ENCODE measurements around the gene DNAAF1.
"Not testable (repeated sequence)": the region's sequence is repeated elsewhere in the genome, so short reads cannot be mapped to it uniquely, and the experiment has no call there.

Gene DNAAF1

DNA sequence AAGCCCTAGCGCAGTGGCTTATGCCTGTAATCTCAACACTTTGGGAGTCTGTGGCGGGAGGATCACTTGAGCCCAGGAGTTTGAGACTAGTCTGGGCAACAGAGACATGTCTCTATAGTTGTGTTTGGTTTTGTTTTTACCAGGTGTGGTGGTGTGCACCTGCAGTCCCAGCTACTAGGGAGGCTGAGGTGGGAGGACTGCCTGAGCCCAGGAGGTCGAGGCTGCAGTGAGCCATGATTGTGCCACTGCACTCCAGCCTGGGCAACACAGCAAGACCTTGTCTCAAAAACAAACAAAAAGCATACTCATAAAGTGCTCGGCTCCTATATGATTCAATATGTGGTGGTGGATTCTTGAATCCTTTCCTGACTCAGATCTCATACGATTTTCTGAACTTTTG lies 26.8 kb upstream of the DNAAF1 start:
- H3K79me2 ChIP-seq (ENCODE audit: control insufficient read depth, insufficient read depth, low read length, poor library complexity), result peaks cover 10% of the 10 kb centered on the region
- H4K12ac ChIP-seq (ENCODE audit: low read depth, low read length); H3K23ac ChIP-seq (ENCODE audit: low read length); H3K18ac ChIP-seq (ENCODE audit: low read length); H3K9me3 ChIP-seq (ENCODE audit: insufficient read depth, low read depth, low read length); H2AK5ac ChIP-seq (ENCODE audit: low read length); H2AFZ ChIP-seq (ENCODE audit: insufficient read depth, low read length, poor library complexity); H3K4me2 ChIP-seq (ENCODE audit: low read length); H2BK120ac ChIP-seq (ENCODE audit: insufficient read depth, low read length, poor library complexity); H3K36me3 ChIP-seq (ENCODE audit: control insufficient read depth in 1 of 2, insufficient read depth in 2 of 2, low read length in 2 of 2); H3K4ac ChIP-seq (ENCODE audit: low read depth, low read length); H3K4me1 ChIP-seq (ENCODE audit: control insufficient read depth in 1 of 2, insufficient read depth in 2 of 2, low read length in 2 of 2); H4K91ac ChIP-seq (ENCODE audit: low read depth, low read length); H2BK12ac ChIP-seq (ENCODE audit: low read length); DNase-seq; H3K9ac ChIP-seq (ENCODE audit: low read length); H3K14ac ChIP-seq (ENCODE audit: low read length); H4K8ac ChIP-seq (ENCODE audit: low read depth, low read length); H3K4me3 ChIP-seq (ENCODE audit: low read depth, low read length); H3K27me3 ChIP-seq (ENCODE audit: insufficient read depth, low read length); H2BK5ac ChIP-seq (ENCODE audit: low read depth, low read length, poor library complexity); H3K27ac ChIP-seq (ENCODE audit: low read depth, low read length): not testable (repeated sequence)
- peaks cover 11% of the 10 kb centered on the region for H3K79me1 ChIP-seq (ENCODE audit: low read length)
- no CpG with 5 or more reads among the region's 5 CpGs for WGBS (ENCODE audit: extremely low coverage, insufficient coverage, insufficient read length)

DNA sequence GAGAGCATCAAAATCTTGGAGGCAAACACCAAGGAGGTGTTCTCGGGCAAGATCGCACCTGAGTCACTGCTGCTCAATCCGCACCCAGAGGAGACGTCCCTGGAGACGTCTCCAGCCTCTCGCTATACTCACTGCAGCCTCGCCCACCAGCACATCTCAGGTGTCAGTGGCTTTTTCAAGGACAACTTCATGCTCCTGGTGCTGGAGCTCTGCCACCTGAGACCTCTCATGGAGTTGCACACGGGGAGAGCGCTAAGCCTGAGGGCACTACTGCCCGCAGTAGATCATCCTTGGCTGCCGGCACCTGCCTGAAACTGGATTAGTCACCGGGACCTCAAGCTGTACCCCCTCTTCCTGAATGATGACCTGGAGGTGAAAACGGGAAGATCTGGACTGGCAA lies 25.7 kb upstream of the DNAAF1 start:
- no peak overlapping the region for H3K4ac ChIP-seq (ENCODE audit: low read depth, low read length)
- H2BK120ac ChIP-seq (ENCODE audit: insufficient read depth, low read length, poor library complexity), result no peak overlapping the region
- H2AFZ ChIP-seq (ENCODE audit: insufficient read depth, low read length, poor library complexity), result no peak overlapping the region
- no CpG with 5 or more reads among the region's 13 CpGs for WGBS (ENCODE audit: extremely low coverage, insufficient coverage, insufficient read length)
- no peak overlapping the region for H3K14ac ChIP-seq (ENCODE audit: low read length)
- DNase-seq, result peak in 1 of 2 donors; percentile 7
- no peak overlapping the region for H3K23ac ChIP-seq (ENCODE audit: low read length)
- no peak overlapping the region for H2BK12ac ChIP-seq (ENCODE audit: low read length)
- no peak overlapping the region for H3K4me3 ChIP-seq (ENCODE audit: low read depth, low read length)
- no peak overlapping the region for H3K27ac ChIP-seq (ENCODE audit: low read depth, low read length)
- no peak overlapping the region for H4K91ac ChIP-seq (ENCODE audit: low read depth, low read length)
- H3K18ac ChIP-seq (ENCODE audit: low read length), result no peak overlapping the region
- peaks cover 10% of the 10 kb centered on the region for H3K79me2 ChIP-seq (ENCODE audit: control insufficient read depth, insufficient read depth, low read length, poor library complexity)
- H3K36me3 ChIP-seq (ENCODE audit: control insufficient read depth in 1 of 2, insufficient read depth in 2 of 2, low read length in 2 of 2), result peaks cover 0 to 8% of the 10 kb centered on the region in 2 experiments
- no peak overlapping the region for H2BK5ac ChIP-seq (ENCODE audit: low read depth, low read length, poor library complexity)
- H3K4me2 ChIP-seq (ENCODE audit: low read length), result no peak overlapping the region
- H3K9ac ChIP-seq (ENCODE audit: low read length), result no peak overlapping the region
- peaks cover 11% of the 10 kb centered on the region for H3K79me1 ChIP-seq (ENCODE audit: low read length)
- H3K9me3 ChIP-seq (ENCODE audit: insufficient read depth, low read depth, low read length), result no peaks in the 10 kb centered on the region
- H3K27me3 ChIP-seq (ENCODE audit: insufficient read depth, low read length), result no peaks in the 10 kb centered on the region
- H2AK5ac ChIP-seq (ENCODE audit: low read length), result no peak overlapping the region
- no peak overlapping the region for H4K8ac ChIP-seq (ENCODE audit: low read depth, low read length)
- no peak overlapping the region for H4K12ac ChIP-seq (ENCODE audit: low read depth, low read length)
- peaks cover 2 to 4% of the 10 kb centered on the region in 2 experiments for H3K4me1 ChIP-seq (ENCODE audit: control insufficient read depth in 1 of 2, insufficient read depth in 2 of 2, low read length in 2 of 2)

DNA sequence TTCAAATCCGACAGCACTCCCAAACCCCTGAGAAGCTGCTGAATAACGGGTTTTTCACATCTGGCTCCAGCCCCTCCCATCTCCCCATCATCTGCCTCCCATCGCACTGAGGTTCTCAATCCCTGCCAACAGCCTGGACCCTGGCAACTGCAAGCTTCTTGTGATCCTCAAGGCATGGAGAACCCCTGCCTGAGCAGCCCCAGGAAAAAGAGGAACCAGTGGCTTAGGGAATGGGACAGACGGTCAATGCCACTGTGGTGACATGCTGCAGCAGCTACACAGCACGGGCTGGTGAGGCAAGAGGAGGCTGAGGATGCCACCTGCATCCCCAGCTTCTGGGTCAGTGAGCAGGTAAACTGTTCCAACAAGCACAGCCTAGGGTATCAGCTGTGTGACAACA lies 25.1 kb upstream of the DNAAF1 start:
- Histone ChIP-seq H3K4me2 (ENCODE audit: low read length) (no peak overlapping the region), H3K9ac (ENCODE audit: low read length) (no peak overlapping the region), H3K79me2 (ENCODE audit: control insufficient read depth, insufficient read depth, low read length, poor library complexity) (peaks cover 8% of the 10 kb centered on the region), H2BK12ac (ENCODE audit: low read length) (no peak overlapping the region), H3K4ac (ENCODE audit: low read depth, low read length) (no peak overlapping the region), H3K36me3 (ENCODE audit: control insufficient read depth in 1 of 2, insufficient read depth in 2 of 2, low read length in 2 of 2) (peaks cover 0 to 9% of the 10 kb centered on the region in 2 experiments), H4K8ac (ENCODE audit: low read depth, low read length) (no peak overlapping the region), H2BK5ac (ENCODE audit: low read depth, low read length, poor library complexity) (no peak overlapping the region), H4K12ac (ENCODE audit: low read depth, low read length) (no peak overlapping the region), H3K9me3 (ENCODE audit: insufficient read depth, low read depth, low read length) (no peaks in the 10 kb centered on the region), H2BK120ac (ENCODE audit: insufficient read depth, low read length, poor library complexity) (no peak overlapping the region), H3K23ac (ENCODE audit: low read length) (no peak overlapping the region), H3K27ac (ENCODE audit: low read depth, low read length) (no peak overlapping the region), H3K4me1 (ENCODE audit: control insufficient read depth in 1 of 2, insufficient read depth in 2 of 2, low read length in 2 of 2) (peaks cover 2 to 4% of the 10 kb centered on the region in 2 experiments), H2AFZ (ENCODE audit: insufficient read depth, low read length, poor library complexity) (no peak overlapping the region), H3K4me3 (ENCODE audit: low read depth, low read length) (no peak overlapping the region), H3K18ac (ENCODE audit: low read length) (no peak overlapping the region), H2AK5ac (ENCODE audit: low read length) (no peak overlapping the region), H4K91ac (ENCODE audit: low read depth, low read length) (no peak overlapping the region), H3K27me3 (ENCODE audit: insufficient read depth, low read length) (no peaks in the 10 kb centered on the region), H3K14ac (ENCODE audit: low read length) (no peak overlapping the region), H3K79me1 (ENCODE audit: low read length) (peaks cover 11% of the 10 kb centered on the region)
- DNase-seq, result no peak
- no CpG with 5 or more reads among the region's 5 CpGs for WGBS (ENCODE audit: extremely low coverage, insufficient coverage, insufficient read length)

DNA sequence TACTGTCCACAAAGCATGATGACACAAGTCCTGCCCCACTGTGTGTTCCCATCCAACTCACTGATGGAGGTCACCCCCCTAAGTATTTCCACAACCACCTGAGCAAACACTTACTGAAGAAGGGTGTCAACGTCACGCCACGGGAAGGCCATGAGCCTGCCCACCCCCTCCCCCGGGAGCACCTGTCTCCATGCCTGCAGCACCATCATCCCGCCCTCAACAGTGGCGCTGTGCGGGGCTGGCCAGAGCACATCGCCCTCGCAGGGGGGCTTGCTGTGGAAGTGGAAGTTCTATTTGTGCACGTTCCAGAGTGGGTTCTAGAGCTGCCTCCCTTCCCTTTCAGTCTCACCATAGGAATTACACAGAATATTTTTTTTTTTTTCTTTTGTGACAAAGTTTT lies 24.1 kb upstream of the DNAAF1 start:
- Histone ChIP-seq H2AK5ac (ENCODE audit: low read length) (no peak overlapping the region), H3K79me2 (ENCODE audit: control insufficient read depth, insufficient read depth, low read length, poor library complexity) (peaks cover 8% of the 10 kb centered on the region), H4K8ac (ENCODE audit: low read depth, low read length) (no peak overlapping the region), H3K4me2 (ENCODE audit: low read length) (no peak overlapping the region), H3K9me3 (ENCODE audit: insufficient read depth, low read depth, low read length) (no peaks in the 10 kb centered on the region), H3K9ac (ENCODE audit: low read length) (no peak overlapping the region), H2BK5ac (ENCODE audit: low read depth, low read length, poor library complexity) (no peak overlapping the region), H3K4me3 (ENCODE audit: low read depth, low read length) (no peak overlapping the region), H2BK120ac (ENCODE audit: insufficient read depth, low read length, poor library complexity) (no peak overlapping the region), H3K36me3 (ENCODE audit: control insufficient read depth in 1 of 2, insufficient read depth in 2 of 2, low read length in 2 of 2) (peaks cover 0 to 9% of the 10 kb centered on the region in 2 experiments), H3K27ac (ENCODE audit: low read depth, low read length) (no peak overlapping the region), H3K18ac (ENCODE audit: low read length) (no peak overlapping the region), H4K12ac (ENCODE audit: low read depth, low read length) (no peak overlapping the region), H3K23ac (ENCODE audit: low read length) (no peak overlapping the region), H3K4me1 (ENCODE audit: control insufficient read depth in 1 of 2, insufficient read depth in 2 of 2, low read length in 2 of 2) (peaks cover 2 to 4% of the 10 kb centered on the region in 2 experiments), H3K27me3 (ENCODE audit: insufficient read depth, low read length) (no peaks in the 10 kb centered on the region), H4K91ac (ENCODE audit: low read depth, low read length) (no peak overlapping the region), H3K4ac (ENCODE audit: low read depth, low read length) (no peak overlapping the region), H3K14ac (ENCODE audit: low read length) (no peak overlapping the region), H2BK12ac (ENCODE audit: low read length) (no peak overlapping the region), H2AFZ (ENCODE audit: insufficient read depth, low read length, poor library complexity) (no peak overlapping the region), H3K79me1 (ENCODE audit: low read length) (peaks cover 11% of the 10 kb centered on the region)
- DNase-seq, result no peak
- WGBS (ENCODE audit: extremely low coverage, insufficient coverage, insufficient read length), result no CpG with 5 or more reads among the region's 10 CpGs
